KG1 (cell line): ENCODE measurements around the gene CYTH1.
"Not testable (repeated sequence)": the region's sequence is repeated elsewhere in the genome, so short reads cannot be mapped to it uniquely, and the experiment has no call there.

Source experiments
- DNase-seq: peaks from one replicate; lab custom pipeline; 2025; lab: John Stamatoyannopoulos, UW

CYTH1 gene

GRCh38 chr17:78687125-78687524, 94.9 kb downstream of the CYTH1 start:
- DNase-seq: no peak

GRCh38 chr17:78684026-78684425, 98.0 kb downstream of the CYTH1 start:
- no peak for DNase-seq

GRCh38 chr17:78683408-78683961, 98.6 kb downstream of the CYTH1 start:
- DNase-seq: no peak

GRCh38 chr17:78682363-78682762, 99.7 kb downstream of the CYTH1 start:
- DNase-seq: no peak

- DNase-seq: no peak
Measured at GRCh38 chr17:78680436-78680835, 101.6 kb downstream of the CYTH1 start.

GRCh38 chr17:78679495-78680395, 102.3 kb downstream of the CYTH1 start:
- no peak for DNase-seq

- no peak for DNase-seq
Measured at GRCh38 chr17:78678711-78679110, 103.4 kb downstream of the CYTH1 start.

- no peak for DNase-seq
Measured at GRCh38 chr17:78678222-78678557, 103.9 kb downstream of the CYTH1 start.

GRCh38 chr17:78677303-78678221, 104.5 kb downstream of the CYTH1 start:
- DNase-seq: no peak

GRCh38 chr17:78676412-78677302, 105.4 kb downstream of the CYTH1 start:
- DNase-seq: no peak

GRCh38 chr17:78675836-78676235, 106.2 kb downstream of the CYTH1 start:
- no peak for DNase-seq

GRCh38 chr17:78675316-78675616, 106.8 kb downstream of the CYTH1 start:
- DNase-seq: no peak

- DNase-seq: no peak
Measured at GRCh38 chr17:78674595-78675315, 107.3 kb downstream of the CYTH1 start.

- DNase-seq: no peak
Measured at GRCh38 chr17:78674156-78674555, 107.9 kb downstream of the CYTH1 start.

- no peak for DNase-seq
Measured at GRCh38 chr17:78673395-78673794, 108.7 kb downstream of the CYTH1 start.

- DNase-seq: no peak
Measured at GRCh38 chr17:78672871-78673371, 109.2 kb downstream of the CYTH1 start.

- no peak for DNase-seq
Measured at GRCh38 chr17:78672005-78672404, 110.1 kb downstream of the CYTH1 start.

GRCh38 chr17:78671726-78672001, 110.4 kb downstream of the CYTH1 start:
- DNase-seq: not testable (repeated sequence)

GRCh38 chr17:78670850-78671725, 111.0 kb downstream of the CYTH1 start:
- DNase-seq: no peak

GRCh38 chr17:78669975-78670518, 112.0 kb downstream of the CYTH1 start:
- no peak for DNase-seq
